ENCODE measurements around the gene SLC15A2.

- TF ChIP-seq EP300 (IDR thresholded peaks at IDR 0.05) (no peak), CTCF (IDR thresholded peaks at IDR 0.05) (no peak), POLR2A (IDR thresholded peaks at IDR 0.05) (no peak)
Observed at GRCh38 chr3:121897296-121897695, 3.1 kb downstream of the SLC15A2 start.

Data from ovary (tissue), 3 donors.